Omental fat pad (tissue), 4 donors: Measurements from ENCODE around the gene RCOR2. TPM values are rescaled to one million over a fixed set of nuclear protein-coding genes. Genes with fewer than 3 reads are reported as not detected.
"Not testable (repeated sequence)": the region's sequence is repeated elsewhere in the genome, so short reads cannot be mapped to it uniquely, and the experiment has no call there.

ENCODE experiments used
- ATAC-seq: fragments of 150-250 bp; one replicate; pipeline ENCODE4 v1.9.1; 2016; ENCODE audit warnings: mild to moderate bottlenecking, moderate library complexity; ENCODE audit not compliant: low FRiP score
- DNase-seq: peaks from one replicate; pipeline ENCODE4 v3.0.0-alpha.2; 2019; ENCODE audit warnings: low spot score
- CTCF ChIP-seq, 3 donors: fragments of 450-650 bp; IDR thresholded peaks; one replicate each; pipeline ENCODE4 v1.5.1; 2016 to 2017; ENCODE audit warnings: antibody characterized with exemption in 3 of 3, mild to moderate bottlenecking in 3 of 3, moderate library complexity in 2 of 3
- small RNA-seq: library from RNA; depleted of rRNA; stranded (forward); fragments of <200 nt; gene quantifications from one replicate; pipeline ENCODE3, GENCODE V24; 2016
- total RNA-seq, 4 donors: library from RNA; depleted of rRNA; stranded (reverse); fragments of >200 nt; gene quantifications; one replicate each; pipeline ENCODE4 v1.1.0, GENCODE V29; 2016

The RCOR2 gene
- total RNA-seq, 4 donors from 2014 or later = 0.32 TPM; not detected in 3

DNA sequence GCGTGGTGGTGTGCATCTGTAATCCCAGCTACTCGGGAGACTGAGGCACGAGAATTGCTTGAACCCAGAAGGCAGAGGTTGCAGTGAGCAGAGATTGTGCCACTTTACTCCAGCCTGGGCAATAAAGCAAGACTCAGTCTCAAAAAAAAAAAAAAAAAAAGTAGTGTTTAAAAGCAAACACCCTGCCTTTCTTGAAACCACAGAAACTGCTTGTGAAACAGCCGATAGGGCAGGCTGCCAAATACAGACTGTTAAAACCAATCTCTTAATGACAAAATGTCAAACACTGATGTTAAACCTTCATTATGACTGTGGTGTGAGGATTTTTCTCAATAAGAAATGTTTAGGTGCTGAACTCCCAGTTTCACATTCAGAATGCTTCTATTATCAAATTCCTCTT is 50.8 kb downstream of the RCOR2 start:
- ATAC-seq (no peak), DNase-seq (no peak)
- TF ChIP-seq CTCF (IDR thresholded peaks at IDR 0.05) = no peak

DNA sequence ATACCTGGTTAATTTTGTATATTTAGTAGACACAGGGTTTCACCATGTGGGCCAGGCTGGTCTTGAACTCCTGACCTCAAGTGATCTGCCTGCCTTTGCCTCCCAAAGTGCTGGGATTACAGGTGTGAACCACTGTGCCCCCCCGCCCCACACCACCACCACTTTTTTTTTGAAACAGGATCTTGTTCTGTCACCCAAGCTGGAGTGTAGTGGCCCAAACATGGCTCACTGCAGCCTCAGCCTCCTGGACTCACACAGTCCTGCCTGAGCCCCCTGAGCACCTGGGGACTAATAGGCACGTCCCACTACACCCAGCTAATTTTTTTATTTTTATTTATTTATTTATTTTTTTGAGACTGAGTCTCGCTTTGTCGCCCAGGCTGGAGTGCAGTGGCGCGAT is 53.3 kb downstream of the RCOR2 start:
- not testable (repeated sequence) for ATAC-seq, DNase-seq

DNA sequence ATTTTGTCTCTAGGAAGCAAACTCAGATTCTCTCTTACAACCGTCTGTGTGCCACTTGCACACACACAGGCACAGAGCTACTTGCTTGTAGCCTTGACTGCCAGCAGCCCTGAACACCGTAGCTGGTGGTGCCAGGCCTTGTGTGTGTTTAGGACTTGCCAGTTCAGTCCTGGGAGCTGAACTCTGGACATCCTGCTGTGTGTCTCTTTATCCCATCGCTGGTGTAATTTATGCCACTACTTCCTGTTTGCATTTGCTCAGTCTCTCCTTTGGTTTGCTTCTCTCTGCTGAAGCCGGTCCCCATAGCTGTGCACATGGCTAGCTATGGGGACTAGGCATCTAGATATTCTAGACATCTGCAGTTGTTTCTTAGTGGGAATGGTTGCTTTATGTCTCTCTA is 54.0 kb downstream of the RCOR2 start:
- DNase-seq = no peak
- ATAC-seq = no peak
- no peak for TF ChIP-seq CTCF (IDR thresholded peaks at IDR 0.05)

Small RNAs within 50 kb of the gene (small RNA-seq; reads per million reads assigned to genes)
- not detected for gene RNU6-1306P

Other genes starting within 250 kb of the RCOR2 start
- 100 to 1,000 TPM in 1 of 4 donors, 10 to 100 TPM in 3; 84.4 to 100 (median 86.5) TPM for gene ATL3, start 245.8 kb downstream of the RCOR2 start, total RNA-seq
- gene RTN3, start 235.7 kb downstream of the RCOR2 start, total RNA-seq = 100 to 1,000 TPM; 137 to 307 (median 193) TPM
- gene ZFTA, start 148.4 kb downstream of the RCOR2 start, total RNA-seq = 10 to 100 TPM; 10.7 to 18.3 (median 15.6) TPM
- 10 to 100 TPM in 1 of 4 donors, 1 to 10 TPM in 3; 7.3 to 12.8 (median 8.6) TPM for gene SPINDOC, start 103.7 kb downstream of the RCOR2 start, total RNA-seq
- 10 to 100 TPM; 14.8 to 27.1 (median 23.4) TPM for gene MARK2, start 78.1 kb downstream of the RCOR2 start, total RNA-seq
- gene NAA40, start 21.8 kb upstream of the RCOR2 start, total RNA-seq = 10 to 100 TPM in 2 of 4 donors, 1 to 10 TPM in 2; 5.4 to 14.5 (median 8.2) TPM
- 100 to 1,000 TPM; 265 to 424 (median 362) TPM for gene COX8A, start 57.5 kb upstream of the RCOR2 start, total RNA-seq
- gene OTUB1, start 69.3 kb upstream of the RCOR2 start, total RNA-seq = 10 to 100 TPM; 44.4 to 59.2 (median 52.5) TPM
- gene FLRT1, start 118.8 kb upstream of the RCOR2 start, total RNA-seq = not detected
- 10 to 100 TPM; 13.8 to 40.9 (median 26.2) TPM for gene MACROD1, start 248.9 kb upstream of the RCOR2 start, total RNA-seq